Lung (tissue), 12 donors: ENCODE results near the gene RAB24. TPM values are rescaled to one million over a fixed set of nuclear protein-coding genes. Genes with fewer than 3 reads are reported as not detected.

Source experiments
- ATAC-seq: fragments of 200-7000 bp; cut with Tn5 transposase; one replicate; pipeline ENCODE4 v1.9.1; 2020; ENCODE audit warnings: moderate number of reproducible peaks; ENCODE audit not compliant: insufficient read depth, low FRiP score
- DNase-seq, 3 donors: peaks; one replicate each; pipeline ENCODE4 v3.0.0-alpha.2; 2013 to 2017
- H3K27ac ChIP-seq, 2 donors: one replicate each; pipeline ENCODE4 v1.5.1; 2013; ENCODE audit warnings: mild to moderate bottlenecking in 2 of 2, moderate library complexity in 2 of 2, control low read depth in 1 of 2, inconsistent platforms in 1 of 2, low read depth in 1 of 2, low read length in 1 of 2
- H3K27me3 ChIP-seq, 3 donors: one replicate each; pipeline ENCODE4 v1.5.1; 2013; ENCODE audit warnings: low read length in 2 of 3; ENCODE audit not compliant: control insufficient read depth in 3 of 3, insufficient read depth in 3 of 3
- H3K36me3 ChIP-seq, 4 donors: one replicate each; pipeline ENCODE4 v1.5.1; 2013; ENCODE audit warnings: low read length in 4 of 4, mild to moderate bottlenecking in 1 of 4, moderate library complexity in 1 of 4; ENCODE audit not compliant: control insufficient read depth in 4 of 4, insufficient read depth in 4 of 4
- H3K4me1 ChIP-seq, 5 donors: one replicate each; pipeline ENCODE4 v1.5.1; 2013; ENCODE audit warnings: low read length in 5 of 5, mild to moderate bottlenecking in 2 of 5, moderate library complexity in 1 of 5; ENCODE audit not compliant: control insufficient read depth in 5 of 5, insufficient read depth in 5 of 5
- H3K4me3 ChIP-seq: one replicate; pipeline ENCODE4 v1.5.1; 2013; ENCODE audit warnings: mild to moderate bottlenecking, control low read depth, moderate library complexity
- H3K9ac ChIP-seq, 2 donors: one replicate each; pipeline ENCODE4 v1.5.1; 2013; ENCODE audit warnings: low read length in 2 of 2, control low read depth in 1 of 2; ENCODE audit not compliant: insufficient read depth in 1 of 2
- H3K9me3 ChIP-seq, 4 donors: one replicate each; pipeline ENCODE4 v1.5.1; 2013; ENCODE audit warnings: low read length in 3 of 4, mild to moderate bottlenecking in 1 of 4, moderate library complexity in 1 of 4; ENCODE audit not compliant: control insufficient read depth in 4 of 4, insufficient read depth in 3 of 4
- WGBS, 2 donors: extraction: QIAGEN DNeasy Blood & Tissue Kit; methylation state at CpG; one replicate each; pipeline ENCODE4 v1.1.7; 2013; 5-methylcytosine and 5-hydroxymethylcytosine counted together
- polyA plus RNA-seq, 2 donors: library from polyadenylated mRNA; stranded (reverse); fragments of 200-250 nt; gene quantifications; one replicate each; pipeline ENCODE4 v1.2.1, GENCODE V29; 2013
- total RNA-seq, 2 donors: library from RNA; depleted of rRNA in 1 of 2; stranded (reverse); fragments of >200 nt in 1 of 2; gene quantifications; one replicate each; pipeline ENCODE4 v1.2.1, GENCODE V29; 2014 to 2021
- TF ChIP-seq, protein P1 (sequence below): IDR thresholded peaks from 2 replicates; pipeline ENCODE4 v1.5.1; 2012; ENCODE audit warnings: mild to moderate bottlenecking; ENCODE audit errors: control extremely low read depth, extremely low read depth
- donor health status: control.
- donor health status: control.
- donor health status: Bipolar disorder and iron deficiency.
- donor health status: healthy.
- donor health status: DM: yes; HTN: yes; CAD: no.

The RAB24 gene
- total and polyA plus RNA-seq, 4 donors = 25.9 to 76.6 (median 42.4) TPM

- TF ChIP-seq, protein P1, sequence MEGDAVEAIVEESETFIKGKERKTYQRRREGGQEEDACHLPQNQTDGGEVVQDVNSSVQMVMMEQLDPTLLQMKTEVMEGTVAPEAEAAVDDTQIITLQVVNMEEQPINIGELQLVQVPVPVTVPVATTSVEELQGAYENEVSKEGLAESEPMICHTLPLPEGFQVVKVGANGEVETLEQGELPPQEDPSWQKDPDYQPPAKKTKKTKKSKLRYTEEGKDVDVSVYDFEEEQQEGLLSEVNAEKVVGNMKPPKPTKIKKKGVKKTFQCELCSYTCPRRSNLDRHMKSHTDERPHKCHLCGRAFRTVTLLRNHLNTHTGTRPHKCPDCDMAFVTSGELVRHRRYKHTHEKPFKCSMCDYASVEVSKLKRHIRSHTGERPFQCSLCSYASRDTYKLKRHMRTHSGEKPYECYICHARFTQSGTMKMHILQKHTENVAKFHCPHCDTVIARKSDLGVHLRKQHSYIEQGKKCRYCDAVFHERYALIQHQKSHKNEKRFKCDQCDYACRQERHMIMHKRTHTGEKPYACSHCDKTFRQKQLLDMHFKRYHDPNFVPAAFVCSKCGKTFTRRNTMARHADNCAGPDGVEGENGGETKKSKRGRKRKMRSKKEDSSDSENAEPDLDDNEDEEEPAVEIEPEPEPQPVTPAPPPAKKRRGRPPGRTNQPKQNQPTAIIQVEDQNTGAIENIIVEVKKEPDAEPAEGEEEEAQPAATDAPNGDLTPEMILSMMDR = no peak
- Histone ChIP-seq H3K27ac (no peak overlapping the region), H3K9ac (no peak overlapping the region), H3K36me3 (peaks cover 24 to 57% (median 28%) of the 10 kb centered on the region in 4 donors), H3K4me3 (no peak overlapping the region), H3K4me1 (no peaks in the 10 kb centered on the region), H3K27me3 (peaks cover 0 to 2% (median 0%) of the 10 kb centered on the region in 3 donors), H3K9me3 (no peaks in the 10 kb centered on the region)
- 92 to 97% methylated on average over 3 of the region's 3 CpGs for WGBS, 2 donors
- ATAC-seq (no peak), DNase-seq (no peak)
These were observed 33.5 kb downstream of the RAB24 start for GRCh38 chr5:177269976-177270375.

DNA sequence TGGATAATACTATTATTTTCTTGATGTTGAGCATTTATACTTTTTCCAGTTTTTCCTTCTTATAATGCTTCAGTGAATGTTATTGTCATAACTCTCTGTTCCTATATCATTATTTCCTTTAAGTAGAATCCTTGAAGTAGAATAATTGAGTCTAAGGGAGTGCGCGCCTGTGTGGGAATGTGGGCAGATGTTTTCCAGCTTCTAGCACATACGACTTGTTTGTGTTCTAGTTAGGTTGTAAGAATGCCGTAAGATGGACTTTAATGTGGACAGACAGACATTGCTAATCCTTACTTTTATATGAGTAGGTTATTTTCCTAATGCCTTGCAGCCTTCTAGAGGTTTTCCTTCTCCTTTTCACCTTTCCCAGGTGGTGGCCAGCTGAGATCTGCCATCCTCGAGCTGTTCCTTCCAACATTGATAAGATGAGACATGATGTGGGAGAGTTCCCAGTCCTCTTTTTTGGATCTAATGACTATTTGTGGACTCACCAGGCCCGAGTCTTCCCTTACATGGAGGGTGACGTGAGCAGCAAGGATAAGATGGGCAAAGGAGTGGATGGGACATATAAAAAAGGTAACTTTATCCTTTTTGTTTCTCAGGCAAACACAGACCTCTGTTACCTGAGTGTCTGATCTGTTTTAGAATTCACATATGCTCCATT, 34.2 kb downstream of the RAB24 start:
- TF ChIP-seq, protein P1 = no peak
- no peak for ATAC-seq

DNA sequence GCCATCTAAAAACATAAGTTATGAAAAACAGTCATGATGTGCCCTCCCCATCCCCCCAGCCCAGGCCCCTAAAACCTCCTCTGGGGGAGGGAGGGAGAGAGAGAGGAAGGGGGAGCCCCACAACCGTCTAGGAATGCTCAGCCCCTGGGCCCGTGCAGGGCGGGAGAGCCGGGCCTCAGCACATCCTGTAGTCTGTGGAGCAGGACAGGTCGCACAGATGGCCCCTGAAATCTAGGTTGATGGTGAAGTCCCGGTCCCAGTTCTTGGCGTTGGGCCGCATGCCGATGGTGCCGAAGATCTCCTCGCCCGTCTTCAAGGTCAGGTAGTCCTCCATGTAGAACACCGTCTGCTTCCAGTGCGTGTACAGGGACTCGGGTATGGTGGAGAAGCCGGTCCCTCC, 38.1 kb downstream of the RAB24 start:
- no peaks in the 10 kb centered on the region for H3K4me1 ChIP-seq
- H3K27ac ChIP-seq = no peak overlapping the region
- DNase-seq (no peak), ATAC-seq (no peak)
- H3K9me3 ChIP-seq = no peaks in the 10 kb centered on the region
- peaks cover 0 to 2% (median 0%) of the 10 kb centered on the region in 3 donors for H3K27me3 ChIP-seq
- peaks cover 17 to 55% (median 27%) of the 10 kb centered on the region in 4 donors for H3K36me3 ChIP-seq
- TF ChIP-seq, protein P1 = no peak
- 93 to 97% methylated on average over 16 of the region's 16 CpGs for WGBS, 2 donors
- no peak overlapping the region for H3K9ac ChIP-seq
- no peak overlapping the region for H3K4me3 ChIP-seq

More for the DNA sequence above, 34.2 kb downstream of the RAB24 start:
- Histone ChIP-seq H3K4me1 (no peaks in the 10 kb centered on the region), H3K27ac (no peak overlapping the region), H3K4me3 (no peak overlapping the region), H3K27me3 (peaks cover 0 to 2% (median 0%) of the 10 kb centered on the region in 3 donors), H3K36me3 (peaks cover 24 to 57% (median 28%) of the 10 kb centered on the region in 4 donors), H3K9ac (no peak overlapping the region), H3K9me3 (no peaks in the 10 kb centered on the region)
- no peak for DNase-seq
- WGBS, 2 donors = 97 to 98% methylated on average over 7 of the region's 7 CpGs
